NCI-H2196 treated with DMSO at 0.1 percent for 48 hours (cell line): Measurements from ENCODE around the gene BOLA3.
"Not testable (repeated sequence)": the region's sequence is repeated elsewhere in the genome, so short reads cannot be mapped to it uniquely, and the experiment has no call there.

Source experiments
- DNase-seq: peaks from one replicate; lab custom pipeline; 2025; ENCODE audit not compliant: unreplicated experiment; lab: John Stamatoyannopoulos, UW

The BOLA3 gene

GRCh38 chr2:74147727-74148456 lies at the start of gene BOLA3:
Gene BOLA3, minus strand, starts transcription at chr2:74147912. Its CDS starts 38 bp downstream, at chr2:74147874.
- DNase-seq = peak; percentile 59

- no peak for DNase-seq
Measured at GRCh38 chr2:74197049-74197448, 49.3 kb upstream of the BOLA3 start.

- DNase-seq = no peak
Measured at GRCh38 chr2:74194799-74195198, 47.1 kb upstream of the BOLA3 start.

GRCh38 chr2:74191596-74192380 lies 44.1 kb upstream of the BOLA3 start:
- no peak for DNase-seq

GRCh38 chr2:74188696-74189095 lies 41.0 kb upstream of the BOLA3 start:
- DNase-seq = no peak

GRCh38 chr2:74188018-74188601 lies 40.4 kb upstream of the BOLA3 start:
- DNase-seq = no peak

- not testable (repeated sequence) for DNase-seq
Measured at GRCh38 chr2:74186706-74187105, 39.0 kb upstream of the BOLA3 start.

GRCh38 chr2:74186038-74186437 lies 38.3 kb upstream of the BOLA3 start:
- no peak for DNase-seq

- DNase-seq = no peak
Measured at GRCh38 chr2:74183878-74184277, 36.2 kb upstream of the BOLA3 start.

GRCh38 chr2:74181739-74182138 lies 34.0 kb upstream of the BOLA3 start:
- no peak for DNase-seq

GRCh38 chr2:74179063-74179865 lies 31.6 kb upstream of the BOLA3 start:
- DNase-seq = no peak

- peak; percentile 84 for DNase-seq
Measured at GRCh38 chr2:74178211-74179062, 30.7 kb upstream of the BOLA3 start, which contains the start of gene MOB1A. Gene MOB1A, minus strand, starts transcription at chr2:74178879. Its CDS starts 205 bp downstream, at chr2:74178674.

- no peak for DNase-seq
Measured at GRCh38 chr2:74177696-74178095, 30.0 kb upstream of the BOLA3 start.

GRCh38 chr2:74174909-74175308 lies 27.2 kb upstream of the BOLA3 start:
- DNase-seq = no peak

- no peak for DNase-seq
Measured at GRCh38 chr2:74168739-74169138, 21.0 kb upstream of the BOLA3 start.

- DNase-seq = no peak
Measured at GRCh38 chr2:74164761-74165160, 17.0 kb upstream of the BOLA3 start.

GRCh38 chr2:74162951-74163350 lies 15.2 kb upstream of the BOLA3 start:
- no peak for DNase-seq

- no peak for DNase-seq
Measured at GRCh38 chr2:74155830-74156229, 8.1 kb upstream of the BOLA3 start.

- no peak for DNase-seq
Measured at GRCh38 chr2:74152954-74153353, 5.2 kb upstream of the BOLA3 start.
